ENCODE measurements around the gene TPH2. TPM values are rescaled to one million over a fixed set of nuclear protein-coding genes. Genes with fewer than 3 reads are reported as not detected.

Gene TPH2
- total and polyA plus RNA-seq, 4 donors, result 0.01 TPM; not detected in 3

DNA sequence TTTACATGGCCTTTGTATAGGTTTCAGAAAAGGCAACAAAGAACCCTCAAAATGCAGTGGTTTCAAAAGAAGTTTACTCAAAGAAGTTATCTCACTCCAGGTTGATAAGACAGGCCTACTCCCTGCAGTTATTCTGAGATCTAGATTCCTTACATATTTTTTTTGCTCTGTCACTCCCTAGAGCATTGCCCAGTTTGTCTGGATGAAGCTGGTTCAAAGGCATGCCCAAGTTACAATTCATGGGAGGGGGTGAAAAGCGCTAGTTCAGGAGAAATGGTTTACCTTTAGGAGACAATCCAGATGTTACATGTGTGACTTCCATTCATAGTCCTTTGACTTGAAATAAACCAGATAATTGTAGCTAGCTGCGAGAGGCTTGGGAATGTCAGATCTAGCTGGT, 115.0 kb downstream of the TPH2 start:
- ATAC-seq (ENCODE audit: insufficient read depth, low FRiP score) (peak; percentile 23), DNase-seq (no peak)
- 83 to 95% methylated on average over 2 of the region's 2 CpGs for WGBS, 2 donors
- Histone ChIP-seq H3K9me3 (ENCODE audit: control insufficient read depth in 4 of 4, insufficient read depth in 3 of 4, low read length in 3 of 4) (no peaks in the 10 kb centered on the region), H3K27ac (ENCODE audit: low read depth in 1 of 2, low read length in 1 of 2) (no peak overlapping the region), H3K4me1 (ENCODE audit: control insufficient read depth in 5 of 5, insufficient read depth in 5 of 5, low read length in 5 of 5) (peaks cover 0 to 5% (median 0%) of the 10 kb centered on the region in 5 donors), H3K9ac (ENCODE audit: insufficient read depth in 1 of 2, low read length in 2 of 2) (no peak overlapping the region), H3K4me3 (no peak overlapping the region), H3K36me3 (ENCODE audit: control insufficient read depth in 4 of 4, insufficient read depth in 4 of 4, low read length in 4 of 4) (no peaks in the 10 kb centered on the region), H3K27me3 (ENCODE audit: control insufficient read depth in 3 of 3, insufficient read depth in 3 of 3, low read length in 2 of 3) (no peaks in the 10 kb centered on the region)
- TF ChIP-seq CTCF (IDR thresholded peaks at IDR 0.05; ENCODE audit: control extremely low read depth, extremely low read depth), result no peak

DNA sequence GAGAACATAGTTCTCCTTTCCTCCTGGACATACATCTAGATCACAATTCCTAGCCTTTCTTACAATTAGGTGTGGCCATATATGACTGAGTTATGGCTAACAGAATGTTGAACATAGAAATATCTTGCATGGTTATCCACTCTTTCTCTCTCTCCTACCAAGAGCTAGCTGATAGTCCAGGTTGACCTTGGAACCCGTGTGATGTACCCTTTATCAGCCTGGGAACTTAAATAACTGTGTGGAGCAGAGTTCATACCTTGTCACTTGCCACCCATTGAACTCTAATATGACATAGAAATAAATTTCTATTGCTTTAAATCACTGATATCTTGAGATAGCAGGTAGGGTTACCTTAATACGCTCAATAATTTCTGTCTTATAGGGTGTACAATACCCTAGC, 115.9 kb downstream of the TPH2 start:
- no peak overlapping the region for H3K4me3 ChIP-seq
- no peaks in the 10 kb centered on the region for H3K36me3 ChIP-seq (ENCODE audit: control insufficient read depth in 4 of 4, insufficient read depth in 4 of 4, low read length in 4 of 4)
- TF ChIP-seq CTCF (IDR thresholded peaks at IDR 0.05; ENCODE audit: control extremely low read depth, extremely low read depth), result no peak
- 79 to 80% methylated on average over 2 of the region's 2 CpGs for WGBS, 2 donors
- no peaks in the 10 kb centered on the region for H3K27me3 ChIP-seq (ENCODE audit: control insufficient read depth in 3 of 3, insufficient read depth in 3 of 3, low read length in 2 of 3)
- H3K9me3 ChIP-seq (ENCODE audit: control insufficient read depth in 4 of 4, insufficient read depth in 3 of 4, low read length in 3 of 4), result no peaks in the 10 kb centered on the region
- no peak overlapping the region for H3K9ac ChIP-seq (ENCODE audit: insufficient read depth in 1 of 2, low read length in 2 of 2)
- peaks cover 0 to 5% (median 0%) of the 10 kb centered on the region in 5 donors for H3K4me1 ChIP-seq (ENCODE audit: control insufficient read depth in 5 of 5, insufficient read depth in 5 of 5, low read length in 5 of 5)
- ATAC-seq (ENCODE audit: insufficient read depth, low FRiP score), result no peak
- DNase-seq, result no peak
- H3K27ac ChIP-seq (ENCODE audit: low read depth in 1 of 2, low read length in 1 of 2), result no peak overlapping the region

GRCh38 chr12:72057330-72057914, 118.8 kb downstream of the TPH2 start:
- Histone ChIP-seq H3K4me1 (ENCODE audit: control insufficient read depth in 5 of 5, insufficient read depth in 5 of 5, low read length in 5 of 5) (peaks cover 0 to 5% (median 0%) of the 10 kb centered on the region in 5 donors), H3K9ac (ENCODE audit: insufficient read depth in 1 of 2, low read length in 2 of 2) (no peak overlapping the region), H3K36me3 (ENCODE audit: control insufficient read depth in 4 of 4, insufficient read depth in 4 of 4, low read length in 4 of 4) (no peaks in the 10 kb centered on the region), H3K4me3 (no peak overlapping the region), H3K9me3 (ENCODE audit: control insufficient read depth in 4 of 4, insufficient read depth in 3 of 4, low read length in 3 of 4) (no peaks in the 10 kb centered on the region), H3K27ac (ENCODE audit: low read depth in 1 of 2, low read length in 1 of 2) (no peak overlapping the region), H3K27me3 (ENCODE audit: control insufficient read depth in 3 of 3, insufficient read depth in 3 of 3, low read length in 2 of 3) (no peaks in the 10 kb centered on the region)
- no peak for ATAC-seq (ENCODE audit: insufficient read depth, low FRiP score)
- no peak for TF ChIP-seq CTCF (IDR thresholded peaks at IDR 0.05; ENCODE audit: control extremely low read depth, extremely low read depth)
- DNase-seq, result peak in 2 of 3 donors; percentile 52 to 68
- 40 to 65% methylated on average over 5 of the region's 5 CpGs for WGBS, 2 donors

GRCh38 chr12:72063073-72063472, 124.4 kb downstream of the TPH2 start:
- Histone ChIP-seq H3K27me3 (ENCODE audit: control insufficient read depth in 3 of 3, insufficient read depth in 3 of 3, low read length in 2 of 3) (no peaks in the 10 kb centered on the region), H3K27ac (ENCODE audit: low read depth in 1 of 2, low read length in 1 of 2) (no peak overlapping the region), H3K4me1 (ENCODE audit: control insufficient read depth in 5 of 5, insufficient read depth in 5 of 5, low read length in 5 of 5) (no peaks in the 10 kb centered on the region), H3K9me3 (ENCODE audit: control insufficient read depth in 4 of 4, insufficient read depth in 3 of 4, low read length in 3 of 4) (no peaks in the 10 kb centered on the region), H3K9ac (ENCODE audit: insufficient read depth in 1 of 2, low read length in 2 of 2) (no peak overlapping the region), H3K36me3 (ENCODE audit: control insufficient read depth in 4 of 4, insufficient read depth in 4 of 4, low read length in 4 of 4) (no peaks in the 10 kb centered on the region), H3K4me3 (no peak overlapping the region)
- WGBS, 2 donors, result 54 to 57% methylated on average over 2 of the region's 2 CpGs
- DNase-seq (no peak), ATAC-seq (ENCODE audit: insufficient read depth, low FRiP score) (no peak)
- TF ChIP-seq CTCF (IDR thresholded peaks at IDR 0.05; ENCODE audit: control extremely low read depth, extremely low read depth), result no peak

Data from lung (tissue), 12 donors.